Panc1 (cell line): Measurements from ENCODE around the gene RYR3. TPM values are rescaled to one million over a fixed set of nuclear protein-coding genes. Genes with fewer than 3 reads are reported as not detected.

Source experiments
- ATAC-seq: fragments of 200-7000 bp; cut with Tn5 transposase; 2 replicates; pipeline ENCODE4 v1.9.1; 2020; ENCODE audit warnings: mild to moderate bottlenecking, moderate library complexity
- BruUV-seq: library from RNA; stranded (reverse); fragments of 400-500 nt; replicated peaks from 2 replicates; lab custom pipeline; 2021; lab: Mats Ljungman, UMichigan
- CTCF ChIA-PET: fragments of 300-600 bp; sonication (Branson Sonifier 250); formaldehyde crosslinking; loops from one replicate; lab custom pipeline; 2022; ENCODE audit warnings: antibody characterized with exemption; lab: Charles Lee
- POLR2A ChIA-PET: fragments of 300-600 bp; sonication (Branson Sonifier 250); formaldehyde crosslinking; loops from one replicate; lab custom pipeline; 2022; ENCODE audit warnings: antibody characterized with exemption; lab: Charles Lee
- DNase-seq: peaks from one replicate; pipeline ENCODE4 v3.0.0-alpha.2; 2010; ENCODE audit warnings: low read depth, low spot score
- H3K27ac ChIP-seq: 2 replicates; pipeline ENCODE4 v1.5.1; 2011; ENCODE audit warnings: mild to moderate bottlenecking, low read length, inconsistent platforms
- H3K27me3 ChIP-seq: fragments of 200-500 bp; sonication (Bioruptor generic); 2 replicates; pipeline ENCODE4 v1.6.0; 2014; ENCODE audit warnings: low read length, inconsistent platforms; ENCODE audit not compliant: control insufficient read depth, insufficient read depth
- H3K36me3 ChIP-seq: fragments of 200-500 bp; sonication (Bioruptor generic); 2 replicates; pipeline ENCODE4 v1.5.1; 2014; ENCODE audit warnings: inconsistent platforms, mild to moderate bottlenecking, low read length, moderate library complexity; ENCODE audit not compliant: control insufficient read depth, insufficient read depth
- H3K4me1 ChIP-seq: 2 replicates; pipeline ENCODE4 v1.5.1; 2011; ENCODE audit warnings: inconsistent platforms, mild to moderate bottlenecking, low read length, moderate library complexity; ENCODE audit not compliant: control insufficient read depth, insufficient read depth
- H3K4me3 ChIP-seq, 2 experiments: 2 replicates each; pipeline ENCODE4 v1.5.1; 2011 to 2012; ENCODE audit warnings: low read depth in 2 of 2, low read length in 2 of 2, mild to moderate bottlenecking in 2 of 2, inconsistent platforms in 1 of 2, moderate library complexity in 1 of 2
- H3K9me3 ChIP-seq: fragments of 200-500 bp; sonication (Bioruptor generic); 2 replicates; pipeline ENCODE4 v1.5.1; 2014; ENCODE audit warnings: low read depth, mild to moderate bottlenecking, inconsistent platforms, low read length, moderate library complexity; ENCODE audit not compliant: control insufficient read depth, insufficient read depth
- CTCF ChIP-seq: fragments of 450-650 bp; IDR thresholded peaks from 2 replicates; pipeline ENCODE4 v1.5.1; 2017; ENCODE audit warnings: mild to moderate bottlenecking
- POLR2AphosphoS5 ChIP-seq: IDR thresholded peaks from 2 replicates; pipeline ENCODE4 v1.6.1; 2012; ENCODE audit warnings: mild to moderate bottlenecking, low read depth, low read length, moderate library complexity
- REST ChIP-seq, 2 experiments: IDR thresholded peaks; 2 replicates each; pipeline ENCODE4 v1.6.1; 2011 to 2012; ENCODE audit warnings: low read depth in 2 of 2, control low read depth in 1 of 2, low read length in 1 of 2, mild to moderate bottlenecking in 1 of 2, moderate library complexity in 1 of 2; ENCODE audit not compliant: insufficient read depth in 1 of 2
- SIN3A ChIP-seq: IDR thresholded peaks from 2 replicates; pipeline ENCODE4 v1.6.1; 2012; ENCODE audit warnings: low read depth, mild to moderate bottlenecking, low read length, moderate library complexity, borderline replicate concordance; ENCODE audit not compliant: insufficient read depth
- TCF7L2 ChIP-seq: IDR thresholded peaks from 2 replicates; pipeline ENCODE4 v1.6.1; 2011; ENCODE audit warnings: mild to moderate bottlenecking, low read depth, low read length, inconsistent platforms
- in situ Hi-C: cut with HindIII; loops from 2 replicates; pipeline ENCODE4 v1.10.0; 2016; ENCODE audit warnings: low sequenced_read_pairs, low pct_unique_long_range_greater_than_20kb
- intact Hi-C: fragments of 100-400 bp; cut with micrococcal nuclease; formaldehyde crosslinking; loops from one replicate; pipeline ENCODE4 v1.10.0; 2022; ENCODE audit not compliant: unreplicated experiment
- total RNA-seq: library from RNA; stranded (reverse); gene quantifications from one replicate; pipeline ENCODE4 v1.2.1, GENCODE V29; 2021; ENCODE audit not compliant: unreplicated experiment

The RYR3 gene
- total RNA-seq, 1 experiment from 2014 or later, result not detected

- in situ Hi-C loops, result no loop called here
- H3K4me3 ChIP-seq, result no peak overlapping the region
- H3K27ac ChIP-seq, result no peak overlapping the region
- TF ChIP-seq CTCF (no peak), POLR2AphosphoS5 (no peak), SIN3A (no peak), TCF7L2 (no peak), REST (IDR thresholded peaks at IDR 0.05; ENCODE audit: insufficient read depth in 1 of 2, low read depth in 2 of 2, low read length in 1 of 2) (no peak)
- no peaks in the 10 kb centered on the region; the same call in 1 of the 2 replicates for H3K27me3 ChIP-seq
- H3K4me1 ChIP-seq, result no peaks in the 10 kb centered on the region
- ChIA-PET CTCF (no interaction called here), POLR2A (no interaction called here)
- ATAC-seq (no peak), DNase-seq (no peak)
- H3K36me3 ChIP-seq, result no peaks in the 10 kb centered on the region
- intact Hi-C loops, result no loop called here
- BruUV-seq, result no TSS peak
- H3K9me3 ChIP-seq, result no peaks in the 10 kb centered on the region
Observed at GRCh38 chr15:33561967-33562366, 251.2 kb downstream of the RYR3 start.

GRCh38 chr15:33565094-33565493, 254.3 kb downstream of the RYR3 start:
- H3K4me3 ChIP-seq, result no peak overlapping the region
- POLR2A ChIA-PET, result no interaction called here
- no peaks in the 10 kb centered on the region for H3K4me1 ChIP-seq
- no peaks in the 10 kb centered on the region; the same call in 1 of the 2 replicates for H3K27me3 ChIP-seq
- in situ Hi-C loops (no loop called here), intact Hi-C loops (no loop called here)
- CTCF ChIA-PET, result no interaction called here
- no peak for TF ChIP-seq REST (IDR thresholded peaks at IDR 0.05; ENCODE audit: insufficient read depth in 1 of 2, low read depth in 2 of 2, low read length in 1 of 2)
- no peak for TF ChIP-seq TCF7L2
- no peak for TF ChIP-seq CTCF
- TF ChIP-seq SIN3A, result no peak
- TF ChIP-seq POLR2AphosphoS5, result no peak
- ATAC-seq (no peak), DNase-seq (no peak)
- H3K9me3 ChIP-seq, result no peaks in the 10 kb centered on the region
- BruUV-seq, result no TSS peak
- H3K36me3 ChIP-seq, result no peaks in the 10 kb centered on the region
- H3K27ac ChIP-seq, result no peak overlapping the region
